Inferior parietal cortex (tissue), 1 donor: ENCODE measurements around the gene SH3BP2.

Source experiments
- DNase-seq: peaks from one replicate; pipeline ENCODE4 v3.0.0-alpha.2; 2016; ENCODE audit errors: extremely low spot score

The SH3BP2 gene

DNA sequence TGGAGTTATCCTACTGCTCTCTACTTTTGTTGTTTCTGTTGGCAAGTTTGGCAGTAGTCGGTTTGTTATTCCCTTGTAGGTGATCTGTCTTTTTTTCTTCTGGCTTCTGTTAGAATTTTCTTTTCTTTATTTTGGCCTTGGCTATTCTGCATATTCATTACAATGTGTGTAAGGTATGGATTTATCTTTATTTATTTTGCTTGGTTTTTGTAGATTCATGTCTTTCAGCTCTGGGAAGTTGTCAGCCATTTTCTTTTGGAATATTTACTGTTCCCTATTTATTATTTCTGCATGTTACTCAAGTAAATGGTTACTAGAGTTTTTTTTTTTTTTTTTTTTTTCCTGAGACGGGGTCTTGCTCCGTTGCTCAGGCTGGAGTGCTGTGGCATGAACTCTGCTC is 63.4 kb downstream of the SH3BP2 start:
- no peak for DNase-seq

DNA sequence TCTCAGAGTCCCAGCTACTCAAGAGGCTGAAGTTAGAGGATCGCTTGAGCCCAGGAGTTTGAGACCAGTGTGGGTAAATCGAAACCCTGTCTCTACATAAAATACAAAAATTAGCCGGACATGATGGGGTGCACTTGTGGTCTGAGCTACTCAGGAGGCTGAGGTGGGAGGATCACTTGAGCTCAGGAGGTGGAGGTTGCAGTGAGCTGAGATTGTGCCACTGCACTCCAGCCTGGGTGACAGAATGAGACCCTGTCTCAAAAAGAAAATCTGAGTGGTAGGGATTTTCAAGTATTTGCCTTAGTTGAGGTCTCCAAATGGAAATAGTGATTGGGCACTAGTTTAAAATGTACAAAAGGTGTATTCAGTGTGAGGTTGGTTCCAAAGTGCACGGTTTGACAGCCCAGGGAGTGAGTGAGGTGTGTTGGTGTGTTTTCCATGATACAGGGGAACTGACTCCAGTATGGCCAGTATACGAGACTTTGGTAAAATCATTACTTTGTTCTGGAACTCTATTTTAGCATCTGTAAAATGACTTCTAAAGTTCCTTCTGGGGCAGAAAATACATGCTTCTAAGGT is 64.6 kb downstream of the SH3BP2 start:
- no peak for DNase-seq

DNA sequence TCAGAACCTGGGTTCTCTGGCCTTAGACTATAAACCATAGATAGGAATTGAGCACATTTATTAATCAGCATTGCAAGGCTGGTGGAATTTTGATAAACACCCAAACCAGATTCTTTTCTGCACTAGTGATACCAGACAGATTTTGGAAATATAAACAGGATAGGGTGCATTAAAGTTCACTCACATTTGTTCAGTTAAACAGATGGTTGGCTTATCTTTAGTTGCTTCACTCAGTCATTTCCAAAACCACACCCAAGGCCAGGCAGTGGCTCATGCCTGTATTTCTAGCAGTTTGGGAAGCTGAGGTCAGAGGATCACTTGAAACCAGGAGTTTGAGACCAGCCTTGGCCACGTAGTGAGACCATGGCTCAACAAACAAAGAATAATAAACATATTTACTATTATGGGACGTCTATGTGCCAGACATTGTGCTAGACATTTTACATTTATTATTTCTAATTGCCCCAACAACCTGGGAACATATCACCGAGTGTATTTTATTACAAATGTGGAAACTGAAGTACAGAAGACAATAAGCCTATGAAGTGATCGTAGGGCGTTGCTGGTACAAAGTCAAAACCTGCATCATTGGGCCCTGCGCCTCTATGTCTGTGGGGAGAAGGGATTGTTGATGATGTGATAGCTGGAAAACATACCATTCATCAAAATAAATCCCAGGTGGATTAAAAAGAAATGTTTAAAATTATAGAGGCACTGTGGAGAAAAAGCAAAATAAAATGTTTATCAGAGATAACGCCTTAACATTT is 65.7 kb downstream of the SH3BP2 start:
- DNase-seq, result no peak

DNA sequence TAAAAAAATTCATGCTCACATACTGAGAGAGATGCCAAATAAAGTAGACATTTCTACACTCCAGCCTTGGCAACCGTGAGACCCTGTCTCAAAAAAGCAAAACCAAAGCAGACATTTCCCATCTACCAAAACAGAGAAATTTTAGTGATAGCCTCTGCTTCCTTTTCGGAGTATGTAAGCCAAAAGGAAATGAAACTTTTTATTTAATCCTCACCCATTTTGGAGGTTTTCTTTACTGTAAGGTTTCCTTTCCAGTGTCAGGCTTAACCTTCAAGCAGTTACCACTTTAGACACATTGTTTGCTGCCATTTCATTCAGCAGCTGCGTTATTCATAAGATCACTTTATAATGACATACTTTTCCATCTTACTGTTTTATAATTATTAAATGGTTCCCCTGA is 66.6 kb downstream of the SH3BP2 start:
- DNase-seq, result no peak

DNA sequence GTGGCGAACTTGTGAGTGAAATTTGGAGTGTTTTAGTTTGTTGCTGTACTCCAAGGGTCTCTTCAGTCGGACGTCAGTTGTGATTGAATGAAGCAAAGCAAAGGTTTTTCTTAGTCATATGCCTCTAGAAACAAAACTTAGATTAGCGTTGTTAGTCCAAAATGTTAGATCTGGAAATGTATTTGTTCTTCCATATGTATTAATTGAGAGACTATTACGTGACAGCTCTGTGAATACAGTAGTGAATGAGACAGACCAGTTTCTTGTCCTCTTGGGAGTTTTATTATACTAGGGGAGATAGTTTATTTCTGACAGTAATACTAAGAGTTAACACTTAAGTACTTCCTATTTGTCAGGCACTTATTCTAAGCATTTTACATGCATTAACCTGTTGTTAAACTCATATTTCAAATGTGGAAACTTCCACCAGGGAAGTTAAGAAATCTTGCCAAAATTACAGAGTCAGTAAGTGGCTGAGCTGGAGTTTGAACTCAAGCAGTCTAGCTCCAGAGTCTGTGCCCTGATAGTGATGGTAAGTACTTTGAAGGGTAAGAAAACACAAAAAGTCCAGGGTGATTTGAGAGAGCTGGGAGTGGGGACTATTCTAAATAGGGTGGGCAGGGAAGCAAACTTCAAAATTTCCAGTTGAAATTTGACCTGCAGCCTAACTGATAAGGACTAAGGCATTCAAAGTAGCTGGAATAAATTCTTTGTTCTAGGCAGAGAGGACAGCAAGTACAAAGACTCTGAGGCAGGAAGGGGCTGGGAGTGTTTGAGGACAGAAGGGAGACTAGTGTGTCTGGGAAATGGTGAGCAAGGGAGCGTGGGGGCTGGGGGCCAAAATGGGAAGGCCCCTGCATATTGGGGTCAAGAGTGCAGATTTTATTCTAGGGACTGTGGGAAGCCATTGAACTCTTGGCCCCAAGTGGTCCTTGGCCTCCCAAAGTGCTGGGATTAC is 67.8 kb downstream of the SH3BP2 start:
- DNase-seq, result no peak

DNA sequence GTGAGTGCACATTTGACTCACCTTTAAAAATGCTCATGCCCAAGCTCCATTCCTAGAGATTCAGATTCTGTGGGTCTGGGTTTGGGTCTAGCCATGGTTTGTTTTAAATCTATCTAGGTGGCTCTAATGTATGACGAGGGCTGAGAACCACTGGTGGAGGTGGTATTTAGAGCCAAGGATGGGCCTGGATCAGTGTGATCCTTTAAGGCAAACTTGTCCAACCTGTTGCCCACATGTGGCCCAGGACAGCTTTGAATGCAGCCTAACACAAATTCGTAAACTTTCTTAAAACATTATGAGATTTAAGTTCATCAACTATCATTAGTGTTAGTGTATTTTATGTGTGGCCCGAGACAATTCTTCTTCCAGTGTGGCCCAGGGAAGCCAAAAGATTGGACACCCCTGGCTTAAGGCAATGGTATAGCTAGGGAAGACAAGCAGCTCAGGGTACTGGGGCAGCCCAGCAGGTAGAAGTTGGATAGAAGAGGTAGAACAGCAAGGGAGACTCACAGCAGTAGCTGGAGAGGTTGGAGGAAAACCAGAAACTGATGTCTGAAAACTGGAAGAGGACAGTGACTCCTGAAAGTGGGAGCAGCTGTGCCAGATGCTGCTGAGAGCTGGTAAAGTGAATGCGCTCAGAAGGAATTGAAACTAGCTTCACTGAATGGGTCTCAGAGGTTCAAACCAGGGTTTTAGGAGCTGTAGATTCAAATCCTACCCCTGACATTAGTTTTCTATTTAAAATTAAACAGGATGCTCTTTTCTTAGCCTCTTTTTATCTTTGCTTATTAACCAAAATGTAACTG is 68.9 kb downstream of the SH3BP2 start:
- no peak for DNase-seq

DNA sequence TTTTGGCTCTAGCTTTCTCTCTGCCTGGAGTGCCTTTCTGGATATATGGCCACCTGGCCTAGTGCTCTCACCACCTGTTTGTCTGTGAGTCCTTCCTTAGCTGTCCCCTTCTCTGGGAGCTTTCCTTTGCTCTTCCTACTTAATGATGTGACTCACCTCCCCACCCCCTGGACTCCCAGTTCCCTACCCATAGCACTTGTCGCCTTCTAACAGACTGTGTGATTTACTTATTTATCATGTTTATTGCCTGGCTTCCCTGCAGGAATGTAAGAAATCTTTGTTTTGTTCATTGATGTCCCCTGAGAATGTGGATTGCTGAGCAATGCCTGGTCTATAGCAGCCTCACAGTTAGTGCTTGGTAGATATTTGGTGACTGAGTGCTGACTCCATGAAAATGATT is 69.6 kb downstream of the SH3BP2 start:
- DNase-seq, result no peak

DNA sequence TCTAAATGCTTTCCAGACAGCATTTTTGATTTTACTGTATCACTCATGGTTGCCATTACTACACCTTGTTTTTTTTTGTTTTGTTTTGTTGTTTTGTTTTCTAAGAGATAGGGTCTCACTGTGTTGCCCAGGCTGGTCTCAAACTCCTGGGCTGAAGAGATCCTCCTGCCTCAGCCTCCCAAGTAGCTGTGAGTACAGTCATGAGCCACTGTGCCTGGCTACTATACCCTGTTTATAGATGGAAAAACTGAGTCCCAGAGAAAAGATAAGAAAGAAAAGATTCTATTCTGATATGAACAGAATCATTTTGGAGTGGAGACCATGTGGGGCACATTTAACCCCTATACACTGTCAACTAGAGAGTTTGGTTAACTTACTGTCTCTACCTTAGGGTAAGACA is 70.8 kb downstream of the SH3BP2 start:
- no peak for DNase-seq

DNA sequence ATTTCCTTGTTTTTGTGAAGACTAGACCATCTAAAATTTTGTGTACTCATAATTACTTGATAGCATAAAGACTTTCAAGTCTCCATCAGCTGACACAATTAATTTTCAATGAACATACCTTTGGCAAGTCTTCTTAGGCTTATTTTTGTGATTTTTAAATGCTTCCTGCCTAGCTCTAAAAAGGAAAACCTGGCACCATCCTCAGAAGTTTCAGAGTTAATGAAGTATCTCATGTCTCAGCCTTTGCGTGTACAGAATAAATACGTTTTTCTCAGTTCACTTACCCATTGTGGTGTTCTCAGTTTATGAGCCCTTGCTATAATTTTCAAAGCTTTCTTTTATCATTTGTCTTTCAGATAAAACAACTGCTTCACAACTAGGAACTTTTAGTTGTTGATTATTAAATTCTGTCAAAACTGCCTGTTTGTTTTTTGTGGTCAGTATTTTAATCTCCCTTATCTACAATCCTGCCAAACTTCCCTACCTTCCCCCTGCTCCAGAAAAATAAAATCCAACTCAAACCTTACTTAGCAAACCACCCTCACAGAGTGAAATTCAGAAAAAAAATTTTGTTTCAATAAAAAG is 72.4 kb downstream of the SH3BP2 start:
- no peak for DNase-seq

DNA sequence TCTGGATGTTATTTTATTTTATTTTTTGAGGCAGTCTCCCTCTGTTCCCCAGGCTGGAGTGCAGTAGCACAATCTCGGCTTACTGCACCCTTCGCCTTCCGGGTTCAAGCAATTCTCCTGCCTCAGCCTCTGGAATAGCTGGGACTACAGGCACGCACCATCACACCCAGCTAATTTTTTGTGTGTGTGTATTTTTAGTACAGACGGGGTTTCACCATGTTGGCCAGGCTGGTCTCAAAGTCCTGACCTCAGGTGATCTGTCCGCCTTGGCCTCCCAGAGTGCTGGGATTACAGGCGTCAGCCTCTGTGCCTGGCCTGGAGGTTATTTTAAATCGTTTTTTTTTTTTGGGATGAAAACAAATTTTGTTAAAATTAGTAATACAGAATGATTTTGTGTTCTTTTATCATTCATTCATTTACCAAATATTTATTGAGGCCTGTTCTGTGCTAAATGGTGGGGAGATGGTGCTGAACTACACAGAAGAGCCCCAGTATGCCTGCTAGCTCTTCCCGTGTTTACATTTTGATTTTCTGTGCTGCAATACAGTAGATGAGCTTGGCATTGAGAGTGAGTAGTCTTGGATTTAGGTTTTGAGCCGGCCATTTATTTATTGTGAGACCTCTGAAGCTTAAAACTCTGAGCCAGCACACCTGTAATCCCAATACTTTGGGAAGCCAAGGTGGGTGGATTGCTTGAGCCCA is 73.4 kb downstream of the SH3BP2 start:
- DNase-seq, result no peak

DNA sequence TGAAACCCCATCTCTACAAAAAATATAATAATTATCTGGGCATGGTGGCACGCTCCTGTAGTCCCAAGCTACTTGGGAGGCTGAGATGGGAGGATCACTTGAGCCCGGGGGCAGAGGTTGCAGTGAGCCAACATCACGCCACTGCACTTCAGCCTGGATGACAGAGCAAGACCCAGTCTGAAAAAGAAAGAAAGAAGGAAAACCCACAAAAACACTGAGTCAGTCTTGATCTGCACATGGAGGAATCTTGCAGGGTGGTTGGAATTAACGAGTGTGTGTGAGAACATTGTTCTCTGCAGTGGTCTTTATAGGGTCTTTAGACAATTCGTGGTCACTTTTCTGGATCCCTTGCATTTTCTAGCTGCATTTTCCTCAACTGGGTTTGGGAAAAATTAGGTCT is 74.0 kb downstream of the SH3BP2 start:
- DNase-seq, result no peak

DNA sequence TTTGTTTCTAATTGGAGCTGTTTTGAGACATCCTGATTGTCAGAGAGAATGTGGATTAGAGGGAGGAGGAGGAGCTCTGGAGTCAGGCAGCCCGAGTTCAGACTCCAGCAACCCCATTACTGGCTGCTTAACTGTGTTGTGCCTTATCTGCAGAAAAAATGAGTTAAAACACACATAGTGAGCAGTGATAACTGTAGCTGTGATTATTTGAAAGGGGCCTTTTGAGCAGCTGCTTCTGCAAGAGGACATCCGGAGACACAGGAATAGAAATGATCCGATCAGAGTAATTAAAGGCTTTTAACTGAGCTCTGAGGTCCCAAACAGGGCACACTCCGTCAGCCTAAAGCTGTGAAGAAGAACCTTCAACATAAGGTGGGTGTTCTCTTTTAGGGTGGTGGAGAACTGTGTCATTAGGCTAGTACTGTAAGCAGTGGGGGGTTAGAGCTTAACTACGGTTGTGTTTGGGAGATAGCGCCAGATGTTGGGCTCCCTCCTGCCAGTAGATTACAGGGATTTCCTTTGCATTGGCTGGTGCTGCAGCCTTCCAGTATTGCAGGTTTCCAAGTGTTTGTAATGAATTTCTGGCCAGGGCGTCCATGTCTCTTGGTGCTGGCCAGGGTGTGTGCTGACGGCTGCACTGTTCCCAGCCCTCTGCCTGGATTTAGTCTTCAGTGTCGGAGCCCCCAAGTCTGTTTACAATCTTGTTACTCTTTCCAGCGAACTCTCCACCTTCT is 75.0 kb downstream of the SH3BP2 start:
- DNase-seq, result no peak

DNA sequence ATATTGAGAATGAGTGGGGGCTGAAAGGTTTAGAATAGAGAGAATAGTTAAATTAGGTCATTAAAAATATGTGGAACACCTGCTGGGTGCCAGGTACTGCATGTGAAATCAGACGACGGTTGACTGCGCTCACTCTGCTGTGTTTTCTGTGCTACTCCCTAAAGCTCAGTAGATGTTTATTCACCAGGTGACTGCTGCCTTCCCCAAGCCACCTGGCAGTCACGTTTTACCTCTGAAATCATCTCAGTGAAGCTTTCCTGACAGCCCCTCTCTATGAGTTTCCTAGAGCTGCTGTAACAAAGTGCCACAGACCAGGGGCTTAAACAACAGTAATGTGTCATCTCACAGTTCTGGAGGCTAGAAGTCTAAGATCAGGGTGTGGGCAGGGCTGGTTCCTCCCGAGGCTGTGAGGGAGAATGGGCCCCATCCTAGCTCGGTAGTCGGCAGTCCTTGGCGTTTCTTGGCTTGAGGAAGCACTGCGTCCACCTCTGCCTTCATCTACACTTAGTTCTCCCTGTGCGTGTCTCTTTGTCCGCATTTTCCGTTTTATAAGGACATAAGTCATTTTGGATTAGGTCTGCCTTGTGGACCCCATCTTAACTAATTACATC is 76.1 kb downstream of the SH3BP2 start:
- DNase-seq, result no peak

DNA sequence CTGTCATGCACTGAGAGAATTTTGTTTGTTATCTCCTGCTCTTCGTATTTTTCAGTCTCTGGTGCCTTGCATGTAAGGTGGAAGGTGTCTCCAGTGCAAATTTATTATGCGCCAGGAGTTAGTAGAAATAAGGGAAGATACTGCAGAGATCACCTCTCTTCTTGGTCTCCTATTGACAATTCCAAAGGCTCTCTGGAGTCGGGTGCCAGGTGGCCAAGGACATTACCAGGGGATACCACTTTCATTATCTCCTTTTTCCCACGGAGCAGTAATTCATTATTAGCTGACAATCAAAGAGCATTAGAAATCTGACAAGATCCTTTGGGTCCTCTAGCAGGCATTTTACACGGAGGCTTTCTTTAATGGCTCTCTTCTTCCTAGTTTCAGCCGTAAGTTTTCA is 76.8 kb downstream of the SH3BP2 start:
- no peak for DNase-seq

DNA sequence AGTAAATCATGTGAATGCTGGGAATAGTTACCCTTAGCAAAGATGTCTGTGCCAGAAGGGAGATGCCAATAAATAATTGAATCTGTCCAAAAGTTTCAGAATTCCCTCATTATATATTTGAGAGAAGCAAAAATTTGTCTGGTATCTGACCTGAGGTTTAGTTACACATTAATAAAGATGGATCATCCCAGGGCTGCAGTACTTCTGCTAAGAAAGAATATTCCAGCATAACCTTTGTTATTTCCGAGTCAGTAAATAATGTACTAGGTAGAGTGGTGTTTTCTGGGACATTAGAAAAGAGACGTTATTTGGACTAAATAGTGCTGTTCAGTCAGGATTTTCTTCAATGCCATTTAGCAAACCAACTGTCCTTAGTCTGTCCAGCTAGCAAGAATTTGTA is 77.2 kb downstream of the SH3BP2 start:
- DNase-seq, result no peak

DNA sequence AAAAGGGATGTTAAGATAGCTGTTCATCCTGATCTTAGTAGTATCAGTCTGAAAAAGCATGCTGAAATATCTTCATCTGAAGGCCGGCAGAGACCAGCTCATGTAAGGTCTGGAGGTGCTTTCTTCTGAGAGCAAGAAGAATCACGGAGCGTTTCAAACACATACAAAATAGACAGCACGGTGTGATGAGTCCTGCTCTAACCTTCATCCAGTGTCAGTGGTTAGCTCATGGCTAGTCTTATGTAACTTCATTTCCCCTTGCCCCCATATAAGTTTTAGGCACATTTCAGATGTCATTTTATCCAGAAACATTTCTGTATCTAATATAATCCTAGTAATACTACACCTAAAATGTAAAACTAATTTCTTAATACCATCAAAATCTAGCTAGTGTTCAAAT is 78.6 kb downstream of the SH3BP2 start:
- DNase-seq, result no peak

DNA sequence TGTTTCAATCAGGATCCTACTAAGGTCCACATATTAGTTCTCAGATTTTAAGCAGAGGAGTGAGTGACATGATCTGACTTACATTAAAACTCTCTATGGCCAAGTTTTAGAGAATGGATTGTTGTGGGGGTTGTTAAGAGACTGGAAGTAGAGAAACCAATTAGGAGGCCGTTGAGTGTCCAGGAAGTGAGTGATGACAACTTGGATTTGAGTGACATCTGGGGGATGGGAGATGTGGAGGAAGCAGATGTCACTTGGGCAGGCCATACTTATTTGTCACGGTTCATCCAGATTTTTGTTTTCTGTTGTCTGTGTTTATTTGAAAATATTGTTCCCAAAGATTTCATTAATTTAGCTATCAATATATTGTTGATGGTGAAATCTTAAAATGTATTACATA is 79.0 kb downstream of the SH3BP2 start:
- DNase-seq, result no peak

DNA sequence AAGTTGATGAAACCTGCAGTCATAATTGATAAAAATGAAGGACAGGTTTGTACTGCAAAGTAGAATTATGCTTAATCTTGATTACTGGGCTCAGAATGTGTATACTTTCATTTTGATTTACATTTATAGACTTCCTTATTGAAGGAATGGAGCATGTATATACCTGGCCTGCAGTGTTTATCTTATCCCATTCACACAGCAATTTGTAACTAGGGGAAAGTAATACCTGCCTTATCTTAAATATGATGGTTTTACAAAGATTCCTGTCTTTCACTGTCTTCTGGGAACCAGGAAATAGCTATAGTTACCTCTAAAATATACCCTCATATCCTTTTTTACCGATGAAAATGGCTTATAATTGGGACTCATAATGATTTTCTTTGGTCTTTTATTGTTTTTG is 80.4 kb downstream of the SH3BP2 start:
- DNase-seq, result no peak

DNA sequence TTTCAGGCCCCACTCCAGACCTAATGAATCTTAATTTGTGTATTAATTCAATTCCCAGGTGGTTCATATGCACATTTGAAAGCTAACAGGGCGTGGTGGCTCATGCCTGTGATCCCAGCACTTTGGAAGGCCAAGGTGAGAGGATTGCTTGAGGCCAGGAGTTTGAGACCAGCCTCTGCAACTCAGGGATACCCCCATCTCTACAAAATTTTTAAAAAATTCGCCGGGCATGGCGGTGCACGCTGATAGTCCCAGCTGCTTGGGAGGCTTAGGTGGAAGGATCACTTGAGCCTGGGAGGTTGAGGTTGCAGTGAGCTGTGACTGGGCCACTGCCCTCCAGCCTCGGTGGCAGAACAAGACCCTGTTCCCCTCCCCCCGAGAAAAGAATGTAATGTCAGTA is 82.0 kb downstream of the SH3BP2 start:
- DNase-seq, result no peak

DNA sequence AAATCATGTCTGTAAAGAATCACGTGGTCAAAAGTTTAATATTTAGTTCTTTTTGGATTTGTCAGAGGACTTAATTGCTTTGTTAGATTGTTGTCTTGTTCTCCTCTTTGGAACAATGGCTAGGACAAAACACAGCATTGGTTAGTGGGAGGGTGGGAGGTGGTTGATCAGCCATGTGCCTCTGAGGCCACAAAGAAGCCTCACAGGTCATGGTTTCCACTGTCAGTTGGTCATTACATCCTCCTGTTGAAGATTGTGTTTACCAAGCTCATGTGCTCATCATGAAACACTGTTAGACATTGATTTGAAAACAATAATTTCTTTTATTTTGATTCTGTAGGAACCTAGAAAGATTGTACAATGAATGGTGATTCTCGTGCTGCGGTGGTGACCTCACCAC is 82.7 kb downstream of the SH3BP2 start:
- peak; percentile 62 for DNase-seq
